Prostate gland (tissue), 2 donors: ENCODE measurements around the gene DGAT2L6.

Source experiments
- POLR2A ChIP-seq: fragments of 450-650 bp; IDR thresholded peaks from one replicate; pipeline ENCODE4 v1.6.1; 2016; ENCODE audit warnings: antibody characterized with exemption, mild to moderate bottlenecking
- POLR2AphosphoS5 ChIP-seq: sonication (generic); formaldehyde crosslinking; IDR thresholded peaks from one replicate; pipeline ENCODE4 v1.6.1; 2017; ENCODE audit warnings: antibody characterized with exemption
- TF ChIP-seq, protein P1 (sequence below), 4 experiments: fragments of 200-600 bp in 2 of 4; fragments of 450-650 bp in 2 of 4; sonication (generic) in 2 of 4; IDR thresholded peaks; 1 replicate in 3 of 4; 2 replicates in 1 of 4; pipeline ENCODE4 v1.5.1; 2016 to 2019; ENCODE audit warnings: antibody characterized with exemption in 4 of 4, mild to moderate bottlenecking in 2 of 4, moderate library complexity in 2 of 4

DNA sequence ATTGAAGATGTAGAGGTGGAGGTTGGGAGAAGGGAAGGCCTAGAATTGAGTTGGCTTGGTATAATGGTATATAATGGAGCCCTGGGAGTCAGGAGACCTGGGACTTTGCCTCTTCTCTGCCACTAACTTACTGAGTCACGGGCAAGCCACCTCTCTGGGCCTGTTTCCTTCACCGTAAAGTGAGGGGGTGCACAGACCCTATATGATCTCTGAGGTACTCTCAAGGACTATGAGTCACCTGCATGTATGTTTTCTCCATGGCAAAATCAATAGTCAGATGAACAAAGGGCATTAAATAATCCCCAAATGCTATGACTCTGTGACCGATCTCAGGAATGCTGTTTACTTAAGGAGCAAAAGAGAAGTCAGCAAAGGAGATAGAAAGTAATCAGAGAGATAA lies 77.6 kb downstream of the DGAT2L6 start:
- no peak for TF ChIP-seq POLR2A
- TF ChIP-seq POLR2AphosphoS5, result no peak
- TF ChIP-seq, protein P1, sequence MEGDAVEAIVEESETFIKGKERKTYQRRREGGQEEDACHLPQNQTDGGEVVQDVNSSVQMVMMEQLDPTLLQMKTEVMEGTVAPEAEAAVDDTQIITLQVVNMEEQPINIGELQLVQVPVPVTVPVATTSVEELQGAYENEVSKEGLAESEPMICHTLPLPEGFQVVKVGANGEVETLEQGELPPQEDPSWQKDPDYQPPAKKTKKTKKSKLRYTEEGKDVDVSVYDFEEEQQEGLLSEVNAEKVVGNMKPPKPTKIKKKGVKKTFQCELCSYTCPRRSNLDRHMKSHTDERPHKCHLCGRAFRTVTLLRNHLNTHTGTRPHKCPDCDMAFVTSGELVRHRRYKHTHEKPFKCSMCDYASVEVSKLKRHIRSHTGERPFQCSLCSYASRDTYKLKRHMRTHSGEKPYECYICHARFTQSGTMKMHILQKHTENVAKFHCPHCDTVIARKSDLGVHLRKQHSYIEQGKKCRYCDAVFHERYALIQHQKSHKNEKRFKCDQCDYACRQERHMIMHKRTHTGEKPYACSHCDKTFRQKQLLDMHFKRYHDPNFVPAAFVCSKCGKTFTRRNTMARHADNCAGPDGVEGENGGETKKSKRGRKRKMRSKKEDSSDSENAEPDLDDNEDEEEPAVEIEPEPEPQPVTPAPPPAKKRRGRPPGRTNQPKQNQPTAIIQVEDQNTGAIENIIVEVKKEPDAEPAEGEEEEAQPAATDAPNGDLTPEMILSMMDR (IDR thresholded peaks at IDR 0.05), result no peak
